GM20431 (cell line): ENCODE results near the gene TOR3A.

ENCODE experiments used
- in situ Hi-C: fragments of 300-500 bp; cut with MseI, MboI; formaldehyde crosslinking; loops from one replicate; pipeline ENCODE4 v1.15.0; 2020; ENCODE audit warnings: low sequenced_read_pairs; ENCODE audit not compliant: unreplicated experiment

TOR3A gene

DNA sequence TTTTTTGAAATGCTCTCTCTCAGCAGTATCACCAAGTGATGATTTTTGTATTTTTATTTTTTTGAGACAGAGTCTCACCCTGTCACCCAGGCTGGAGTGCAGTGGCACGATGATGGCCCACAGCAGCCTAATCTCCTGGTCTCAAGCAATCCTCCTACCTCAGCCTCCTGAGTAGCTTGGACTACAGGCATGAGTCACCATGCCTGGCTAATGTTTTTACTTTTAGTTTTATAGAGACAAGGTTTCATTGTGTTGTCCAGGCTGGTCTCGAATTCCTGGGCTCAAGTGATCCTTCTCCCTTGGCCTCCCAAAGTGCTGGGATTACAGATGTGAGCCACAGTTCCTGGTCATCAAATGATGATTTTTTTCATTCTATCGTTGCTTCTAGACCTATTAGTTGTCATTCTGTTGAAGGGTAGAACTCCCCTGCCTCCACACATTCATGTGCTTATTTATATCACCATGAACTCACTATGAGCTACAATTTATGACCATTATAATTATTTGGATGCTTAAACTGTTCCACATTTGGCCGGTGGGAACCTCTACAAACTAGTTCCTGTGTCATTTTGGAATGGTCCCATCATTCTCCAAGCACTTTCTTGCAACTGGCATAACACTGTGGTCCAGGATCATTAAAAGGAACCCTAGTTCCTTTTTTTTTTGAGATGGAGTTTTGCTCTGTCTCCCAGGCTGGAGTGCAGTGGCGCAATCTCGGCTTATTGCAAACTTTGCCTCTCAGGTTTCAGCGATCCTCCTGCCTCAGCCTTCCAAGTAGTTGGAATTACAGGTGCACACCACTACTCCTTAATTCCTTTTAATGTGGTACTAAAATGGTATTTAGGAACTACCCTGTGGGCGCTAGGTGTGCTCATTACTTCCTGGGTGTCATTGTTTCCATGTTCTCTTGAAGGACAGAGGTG, 20.2 kb upstream of the TOR3A start:
- in situ Hi-C loops, result no loop called here

DNA sequence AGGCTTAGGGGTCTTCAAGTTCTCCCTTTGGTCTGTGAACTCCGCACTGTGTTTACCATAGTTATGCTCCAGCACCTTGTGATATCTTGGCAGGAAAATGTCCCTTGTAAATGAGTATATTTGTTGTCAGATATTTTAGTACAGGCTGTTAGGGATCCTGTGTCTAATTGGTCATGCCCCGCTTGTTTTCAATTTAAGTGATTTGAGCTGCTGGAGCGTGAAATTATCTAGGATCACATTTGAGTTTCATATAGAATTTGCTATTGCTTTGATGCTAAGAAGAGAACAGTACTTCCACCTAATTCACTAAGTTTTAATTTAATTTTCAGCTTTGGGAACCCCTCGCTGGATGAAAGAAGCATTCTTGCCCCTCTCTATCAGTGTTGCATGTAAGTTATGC, 15.4 kb upstream of the TOR3A start:
- in situ Hi-C loops, result no loop called here

- in situ Hi-C loops, result loop anchor here (25.0 kb wide), 1 partner anchor 285 kb away; the partner anchor contains the start of gene AXDND1
Measured at GRCh38 chr1:179077396-179077795, 4.5 kb upstream of the TOR3A start.

- in situ Hi-C loops, result loop anchor here (25.0 kb wide), 1 partner anchor 283 kb away; the partner anchor contains the start of gene AXDND1
Measured at GRCh38 chr1:179079113-179079761, 2.6 kb upstream of the TOR3A start.

DNA sequence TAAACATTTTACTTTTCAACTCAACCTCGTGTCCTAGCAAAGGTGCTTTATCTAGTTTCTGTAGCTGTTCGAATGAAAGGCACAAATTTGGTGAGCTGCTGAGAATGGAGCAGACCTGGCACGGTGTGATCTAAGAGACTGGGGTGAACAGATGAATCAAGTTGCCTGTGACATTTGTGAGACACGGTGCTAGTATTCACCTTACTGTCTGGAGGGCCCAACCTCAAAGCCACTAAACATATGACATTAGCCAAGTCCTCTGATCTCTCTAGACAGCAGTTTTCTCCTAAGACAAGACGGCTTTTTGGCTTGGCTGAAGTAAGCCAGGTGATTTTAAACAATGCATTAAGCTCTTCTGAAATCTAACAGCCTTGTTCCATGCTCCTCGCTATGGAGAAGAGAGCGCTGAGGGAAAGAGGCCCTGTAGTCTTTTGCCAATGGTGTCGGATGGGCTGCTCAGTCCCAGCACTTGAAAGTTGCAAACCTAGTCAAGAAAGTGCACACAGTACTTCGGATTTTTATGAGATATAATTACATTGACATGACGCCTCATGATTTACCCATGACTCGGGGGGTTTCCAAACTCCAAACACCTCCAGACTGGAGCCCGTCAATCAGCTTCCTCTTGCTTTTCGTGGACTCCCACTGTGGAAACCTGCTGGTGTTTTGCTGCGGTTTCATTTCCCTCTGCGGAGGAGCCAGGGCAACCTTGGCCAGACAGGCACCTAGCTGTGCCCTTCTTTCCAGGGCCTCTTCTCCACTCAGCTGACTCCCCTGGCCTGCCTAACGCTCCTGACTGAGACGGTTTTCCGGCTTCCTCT, 794 bp upstream of the TOR3A start:
- in situ Hi-C loops, result loop anchor here (25.0 kb wide), 1 partner anchor 281 kb away; the partner anchor contains the start of gene AXDND1

GRCh38 chr1:179082333-179082998, 596 bp downstream of the TOR3A start:
- in situ Hi-C loops, result loop anchor here (25.0 kb wide), 1 partner anchor 280 kb away; the partner anchor contains the start of gene AXDND1

DNA sequence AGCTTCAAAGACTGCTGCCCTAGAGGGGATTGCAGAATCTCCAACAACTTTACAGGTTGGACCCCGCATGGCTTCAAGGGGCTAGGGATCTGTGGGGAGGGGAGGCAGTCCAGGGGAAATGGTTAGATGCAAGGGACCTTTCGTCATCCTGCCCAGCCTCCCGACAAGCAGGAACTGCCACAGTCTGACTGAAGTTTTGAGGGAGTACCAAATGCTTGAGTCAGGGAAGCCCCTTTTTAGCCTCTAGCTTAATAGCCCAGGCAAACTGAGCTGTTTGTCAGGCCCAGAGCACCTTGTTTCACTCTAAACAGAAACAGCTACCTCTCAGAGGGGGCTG, 1.1 kb downstream of the TOR3A start:
- in situ Hi-C loops, result loop anchor here (25.0 kb wide), 1 partner anchor 279 kb away; the partner anchor contains the start of gene AXDND1

- in situ Hi-C loops, result loop anchor here (25.0 kb wide), 1 partner anchor 279 kb away; the partner anchor contains the start of gene AXDND1
Measured at GRCh38 chr1:179083533-179083932, 1.7 kb downstream of the TOR3A start.

GRCh38 chr1:179087665-179088064, 5.8 kb downstream of the TOR3A start:
- in situ Hi-C loops, result loop anchor here (25.0 kb wide), 1 partner anchor 275 kb away; the partner anchor contains the start of gene AXDND1

DNA sequence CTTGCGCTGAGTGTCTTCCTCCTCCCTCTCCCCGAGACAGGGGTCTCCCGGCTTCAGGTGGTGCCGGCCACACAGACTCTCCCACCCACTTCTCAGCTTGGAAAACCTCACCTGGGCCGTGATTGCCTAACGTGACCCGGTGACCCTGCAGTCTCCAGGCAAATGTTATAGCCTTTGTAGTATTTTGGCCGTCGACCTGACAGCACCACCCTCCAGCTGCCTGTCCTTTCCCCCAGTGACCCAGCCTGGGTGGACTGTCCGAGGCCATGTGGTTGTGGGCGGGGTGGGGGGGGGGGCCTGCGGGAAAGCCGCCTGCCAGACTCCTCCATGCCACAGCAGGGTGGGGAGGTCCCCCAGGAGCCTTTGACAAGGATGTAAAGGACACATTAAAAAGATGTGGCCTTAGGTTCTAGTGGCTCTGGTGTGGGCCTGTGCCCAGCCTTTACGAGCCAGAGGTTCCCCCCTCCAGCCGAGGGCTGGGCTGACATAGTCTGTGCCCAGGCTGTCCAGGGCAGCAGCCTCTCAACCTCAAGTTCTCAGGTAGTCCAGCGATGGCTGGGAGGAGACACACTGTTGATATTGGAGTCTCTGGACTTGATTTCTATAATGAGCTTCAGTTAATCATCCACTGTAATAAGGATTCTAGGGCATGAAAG, 8.1 kb downstream of the TOR3A start:
- in situ Hi-C loops, result loop anchor here (25.0 kb wide), 1 partner anchor 272 kb away; the partner anchor contains the start of gene AXDND1

DNA sequence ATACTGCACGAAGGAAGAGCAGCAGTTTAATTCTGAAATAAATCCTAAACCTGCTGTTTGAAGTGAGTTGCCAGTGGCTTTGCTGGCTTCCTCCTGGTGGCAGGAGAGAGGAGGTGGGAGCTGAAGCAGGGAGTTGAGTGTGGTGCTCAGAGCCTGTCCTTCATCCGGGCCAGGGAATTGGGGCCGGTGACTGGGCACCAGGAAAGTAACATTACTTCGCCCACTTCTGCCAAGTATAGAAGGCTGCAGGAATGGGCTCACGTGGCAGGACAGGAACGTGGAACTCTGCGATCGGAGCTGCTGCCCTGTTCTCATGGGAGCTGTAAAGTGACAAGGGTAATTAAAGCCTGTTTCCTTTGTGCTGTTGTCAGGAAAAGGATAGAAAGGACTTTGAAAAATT, 8.7 kb downstream of the TOR3A start:
- in situ Hi-C loops, result loop anchor here (25.0 kb wide), 1 partner anchor 272 kb away; the partner anchor contains the start of gene AXDND1

GRCh38 chr1:179090923-179091322, 9.1 kb downstream of the TOR3A start:
- in situ Hi-C loops, result loop anchor here (25.0 kb wide), 1 partner anchor 271 kb away; the partner anchor contains the start of gene AXDND1

- in situ Hi-C loops, result loop anchor here (25.0 kb wide), 1 partner anchor 271 kb away; the partner anchor contains the start of gene AXDND1
Measured at GRCh38 chr1:179091691-179092165, 9.9 kb downstream of the TOR3A start.

DNA sequence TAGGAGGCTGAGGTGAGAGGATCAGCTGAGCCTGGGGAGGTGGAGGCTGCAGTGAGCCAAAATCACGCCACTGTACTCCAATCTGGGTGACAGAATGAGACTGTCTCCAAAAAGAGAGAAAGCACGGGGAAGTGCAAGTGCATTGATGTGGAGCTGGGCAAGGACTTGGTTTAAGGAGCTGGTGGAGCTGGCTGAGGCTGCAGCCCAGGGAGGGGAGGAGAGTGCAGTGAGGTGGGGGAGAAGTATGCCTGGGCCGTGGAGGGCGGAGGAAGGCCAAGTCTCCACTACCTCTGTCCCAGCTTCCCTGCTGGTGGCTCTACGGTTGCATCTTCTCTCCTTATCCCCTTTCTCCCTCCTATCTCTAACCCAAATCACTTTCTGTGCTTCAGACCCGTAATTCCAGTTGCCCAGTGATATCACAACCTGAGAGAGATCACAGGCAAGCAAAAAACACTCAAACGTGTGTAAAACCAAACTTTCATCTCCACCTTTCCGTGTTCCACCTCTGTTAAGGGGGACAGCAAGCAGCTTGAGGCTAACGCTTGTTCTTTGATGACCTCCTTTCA, 11.1 kb downstream of the TOR3A start:
- in situ Hi-C loops, result loop anchor here (25.0 kb wide), 1 partner anchor 269 kb away; the partner anchor contains the start of gene AXDND1

- in situ Hi-C loops, result loop anchor here (25.0 kb wide), 1 partner anchor 267 kb away; the partner anchor contains the start of gene AXDND1
Measured at GRCh38 chr1:179094818-179095217, 12.9 kb downstream of the TOR3A start.

- in situ Hi-C loops, result loop anchor here (25.0 kb wide), 1 partner anchor 267 kb away; the partner anchor contains the start of gene AXDND1
Measured at GRCh38 chr1:179095377-179095776, 13.5 kb downstream of the TOR3A start.

DNA sequence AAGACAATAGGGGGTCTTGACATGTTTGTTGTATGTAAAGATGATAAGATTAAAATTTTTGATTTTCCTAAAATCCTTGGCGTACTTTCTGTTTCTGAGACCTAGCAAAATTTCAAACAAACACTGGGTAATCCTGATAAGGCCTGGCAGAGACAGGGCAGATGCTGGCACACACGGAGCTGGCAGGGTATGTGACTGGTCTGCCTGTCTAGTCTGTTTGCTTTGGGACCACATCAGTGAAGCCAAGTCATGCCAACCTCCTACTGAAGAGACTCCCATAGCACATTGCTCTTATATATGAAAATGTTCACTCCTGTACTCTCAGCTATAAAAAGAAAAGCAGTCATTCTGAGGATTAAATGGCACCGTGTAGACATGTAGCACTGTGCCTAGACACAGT, 14.1 kb downstream of the TOR3A start:
- in situ Hi-C loops, result loop anchor here (25.0 kb wide), 1 partner anchor 266 kb away; the partner anchor contains the start of gene AXDND1

GRCh38 chr1:179099891-179100290, 18.0 kb downstream of the TOR3A start:
- in situ Hi-C loops, result loop anchor here (25.0 kb wide), 1 partner anchor 262 kb away; the partner anchor contains the start of gene AXDND1
